C4-2B (cell line): ENCODE results near the gene PAX9.

ENCODE experiments used
- H3K27ac ChIP-seq: fragments of 450-650 bp; 2 replicates; pipeline ENCODE4 v1.5.1; 2017
- ZFX ChIP-seq: fragments of 450-650 bp; IDR thresholded peaks from 2 replicates; pipeline ENCODE4 v1.6.1; 2017
- TF ChIP-seq, protein P1 (sequence below): fragments of 450-650 bp; conservative IDR thresholded peaks from 2 replicates; pipeline ENCODE4 v1.5.1; 2017; ENCODE audit warnings: mild to moderate bottlenecking

The PAX9 gene

DNA sequence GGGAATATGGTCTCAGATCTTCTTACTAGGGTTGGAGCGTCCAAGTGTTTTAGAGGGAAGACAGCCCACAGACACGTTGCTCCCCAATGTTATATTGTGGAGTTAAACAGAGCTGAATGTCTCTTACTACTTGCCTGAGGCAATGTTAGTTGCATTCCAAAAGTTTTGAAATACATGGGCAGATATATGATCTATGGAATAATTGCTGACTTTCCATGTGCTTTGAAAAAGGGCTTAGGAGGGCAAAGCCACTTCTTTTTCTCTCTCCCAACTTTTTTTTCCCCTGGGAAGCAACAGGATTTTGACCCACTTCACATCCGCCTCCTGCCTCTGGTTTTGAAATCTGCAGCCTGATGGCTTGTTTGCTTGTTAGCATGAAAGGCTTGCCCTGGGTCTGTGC, 33.7 kb upstream of the PAX9 start:
- TF ChIP-seq ZFX = no peak
- TF ChIP-seq, protein P1, sequence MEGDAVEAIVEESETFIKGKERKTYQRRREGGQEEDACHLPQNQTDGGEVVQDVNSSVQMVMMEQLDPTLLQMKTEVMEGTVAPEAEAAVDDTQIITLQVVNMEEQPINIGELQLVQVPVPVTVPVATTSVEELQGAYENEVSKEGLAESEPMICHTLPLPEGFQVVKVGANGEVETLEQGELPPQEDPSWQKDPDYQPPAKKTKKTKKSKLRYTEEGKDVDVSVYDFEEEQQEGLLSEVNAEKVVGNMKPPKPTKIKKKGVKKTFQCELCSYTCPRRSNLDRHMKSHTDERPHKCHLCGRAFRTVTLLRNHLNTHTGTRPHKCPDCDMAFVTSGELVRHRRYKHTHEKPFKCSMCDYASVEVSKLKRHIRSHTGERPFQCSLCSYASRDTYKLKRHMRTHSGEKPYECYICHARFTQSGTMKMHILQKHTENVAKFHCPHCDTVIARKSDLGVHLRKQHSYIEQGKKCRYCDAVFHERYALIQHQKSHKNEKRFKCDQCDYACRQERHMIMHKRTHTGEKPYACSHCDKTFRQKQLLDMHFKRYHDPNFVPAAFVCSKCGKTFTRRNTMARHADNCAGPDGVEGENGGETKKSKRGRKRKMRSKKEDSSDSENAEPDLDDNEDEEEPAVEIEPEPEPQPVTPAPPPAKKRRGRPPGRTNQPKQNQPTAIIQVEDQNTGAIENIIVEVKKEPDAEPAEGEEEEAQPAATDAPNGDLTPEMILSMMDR = no peak

DNA sequence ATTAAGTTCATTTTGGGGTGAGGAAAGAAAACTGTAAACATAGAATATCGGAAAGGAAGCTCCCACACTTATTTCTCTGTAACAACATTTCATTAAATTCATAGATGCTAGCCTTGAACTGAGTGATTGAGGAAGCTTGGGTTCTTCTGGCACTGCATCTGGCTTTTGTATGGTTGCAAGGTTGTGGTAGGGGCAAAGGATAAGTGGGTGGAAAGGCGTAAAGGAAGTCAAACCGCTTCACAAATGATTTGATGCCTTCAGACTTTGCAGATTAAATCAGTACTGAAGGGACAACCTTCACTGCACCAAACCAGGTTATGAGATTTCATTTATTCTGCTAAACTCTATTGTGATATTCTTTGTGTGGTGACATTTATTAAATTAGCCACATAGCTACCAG, 28.1 kb upstream of the PAX9 start:
- no peak overlapping the region for H3K27ac ChIP-seq
- TF ChIP-seq ZFX = no peak
- TF ChIP-seq, protein P1 = no peak

More for the DNA sequence above, 33.7 kb upstream of the PAX9 start:
- H3K27ac ChIP-seq = no peak overlapping the region

DNA sequence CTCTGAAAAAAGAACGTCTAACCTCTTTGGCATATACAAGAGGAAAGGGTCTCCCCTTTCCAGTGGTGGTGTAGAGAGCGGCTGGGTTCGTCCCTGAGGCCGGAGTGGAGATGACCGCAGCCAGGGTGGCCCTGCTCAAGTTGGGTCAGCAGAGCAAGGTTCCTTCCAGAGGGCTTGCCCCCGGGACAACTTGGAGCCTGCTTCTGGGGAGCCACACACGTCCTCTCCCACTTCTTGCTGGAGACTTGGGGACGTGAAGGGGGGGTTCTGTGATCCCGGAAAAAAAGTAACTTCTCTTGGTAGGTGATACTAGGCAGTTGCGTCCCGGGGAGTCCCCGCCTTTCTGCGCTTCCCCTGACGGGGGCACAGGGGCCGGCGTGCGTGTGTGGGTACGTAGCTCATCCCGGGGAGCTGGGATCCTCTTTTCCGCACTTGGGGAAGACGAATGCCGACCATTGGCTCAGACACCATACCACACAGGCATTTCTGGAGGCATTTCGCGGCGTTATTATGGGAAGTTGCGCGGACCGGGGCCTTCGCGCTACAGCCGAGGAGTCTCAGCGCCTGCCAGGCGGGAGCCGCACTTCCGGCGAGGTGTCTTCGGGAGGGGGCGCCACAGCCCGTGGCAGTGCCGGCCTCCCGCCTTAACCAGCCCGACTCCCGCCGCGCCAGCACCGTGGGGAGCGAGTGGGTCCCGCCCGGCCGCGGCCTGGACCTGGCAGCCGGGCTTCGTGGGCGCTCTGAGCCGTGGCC, 14.8 kb upstream of the PAX9 start:
- no peak for TF ChIP-seq ZFX
- TF ChIP-seq, protein P1 = no peak
- no peak overlapping the region for H3K27ac ChIP-seq

DNA sequence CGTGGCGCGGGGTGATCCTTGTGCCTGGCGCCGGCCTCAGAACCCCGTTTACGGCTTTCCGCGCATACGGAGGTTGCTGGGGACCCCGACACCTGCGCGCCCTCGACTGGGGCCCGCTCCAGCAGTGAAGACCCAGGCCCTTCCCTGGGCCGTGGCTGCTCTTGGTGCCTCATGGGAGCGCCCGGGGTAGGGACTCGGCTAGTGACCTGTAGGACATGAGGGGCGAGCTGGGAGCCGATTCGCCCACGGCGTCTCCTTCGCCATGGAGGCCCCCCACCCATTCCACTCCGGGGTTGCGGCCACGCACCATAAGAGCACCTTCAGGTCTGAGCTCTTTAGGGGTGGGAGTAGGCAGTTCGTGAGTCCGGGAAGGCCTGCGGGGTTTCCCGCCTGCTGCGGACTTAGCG, 14.2 kb upstream of the PAX9 start:
- H3K27ac ChIP-seq = no peak overlapping the region; the same call in 1 of the 2 replicates
- TF ChIP-seq, protein P1 = no peak
- TF ChIP-seq ZFX = no peak

DNA sequence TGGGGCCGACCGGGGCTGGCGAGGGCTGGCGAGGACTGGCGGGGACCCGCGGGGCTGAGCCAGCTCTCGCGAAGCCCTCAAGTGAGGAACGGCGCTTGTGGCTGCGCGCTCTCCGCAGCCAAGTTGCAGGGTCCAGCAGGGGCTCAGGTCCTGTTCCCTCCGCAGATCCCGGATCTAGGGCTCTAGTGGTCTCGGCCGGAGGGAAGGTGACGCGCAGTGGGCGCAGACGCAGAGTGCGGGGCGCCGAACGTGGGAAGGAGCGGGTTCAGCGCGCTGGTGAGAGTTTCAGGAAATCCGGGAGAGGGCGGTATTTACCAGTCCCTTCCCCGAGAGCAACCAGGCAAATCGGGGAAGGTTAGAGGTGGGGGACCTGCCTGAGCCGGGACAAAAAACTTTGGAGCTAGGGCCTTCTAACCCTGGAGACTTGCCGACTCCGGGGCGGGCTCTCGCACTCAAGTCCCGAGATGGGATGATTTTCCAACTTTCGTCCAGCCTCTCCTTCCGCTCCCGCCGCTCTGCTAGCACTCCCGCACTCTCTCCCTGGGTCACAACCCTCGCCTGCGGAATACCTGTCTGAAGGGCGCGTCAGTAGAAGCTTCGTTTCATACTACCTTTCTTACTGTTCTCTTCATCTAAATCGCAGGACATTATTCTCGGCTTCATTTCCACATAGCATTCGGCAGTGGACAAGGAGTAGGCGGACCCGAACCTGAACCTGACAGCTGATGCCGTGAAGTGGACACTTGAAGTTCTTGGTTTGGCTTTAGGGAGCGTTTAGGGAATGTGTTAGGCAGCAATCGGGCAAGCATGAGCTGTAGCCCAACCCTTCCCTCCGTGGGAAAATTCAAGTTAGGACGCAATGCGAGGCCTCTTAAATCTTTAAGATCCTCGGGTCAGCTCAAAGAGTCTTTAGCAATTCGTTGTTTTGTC, 13.6 kb upstream of the PAX9 start:
- TF ChIP-seq ZFX = no peak
- TF ChIP-seq, protein P1 = peak; percentile 79
- H3K27ac ChIP-seq = no peak overlapping the region; the same call in 1 of the 2 replicates

DNA sequence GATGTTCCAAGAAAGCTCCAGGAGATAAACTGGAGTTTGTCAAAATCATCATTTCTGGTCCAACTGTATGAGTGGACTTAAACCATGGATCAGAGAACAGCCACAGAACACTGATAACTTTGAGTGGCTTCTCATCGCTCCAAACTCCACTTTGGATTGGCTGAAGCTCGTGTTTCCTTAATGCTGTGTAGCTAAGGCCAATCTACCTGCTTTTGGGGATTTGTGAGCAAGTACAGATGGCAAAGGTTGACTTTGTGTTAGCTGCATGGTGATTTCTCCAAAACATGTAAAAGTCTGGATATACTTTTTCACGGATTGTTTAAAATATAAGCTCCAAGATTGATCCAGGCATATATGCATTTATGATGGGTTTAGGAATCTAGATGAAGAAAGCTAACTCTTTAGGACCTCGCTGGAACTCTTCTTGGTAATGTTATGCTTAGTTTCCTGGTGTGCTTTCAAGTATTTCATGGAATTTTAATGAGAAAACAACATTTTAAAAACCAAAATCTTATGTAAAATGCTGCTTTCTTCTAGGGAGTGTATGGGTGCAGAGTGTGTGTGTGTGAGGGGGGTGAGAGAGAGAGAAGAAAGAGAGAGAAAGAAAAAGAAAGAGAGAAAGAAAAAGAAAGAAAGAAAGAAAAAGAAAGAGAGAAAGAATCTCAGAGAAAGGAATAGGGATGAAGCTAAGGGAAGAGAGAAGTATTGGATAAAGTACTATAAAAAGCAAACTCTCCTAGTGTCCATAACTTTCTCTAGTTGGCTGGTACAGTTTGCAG, 11.6 kb upstream of the PAX9 start:
- TF ChIP-seq, protein P1 = no peak
- TF ChIP-seq ZFX = no peak
- no peak overlapping the region for H3K27ac ChIP-seq
